CD4-positive, alpha-beta T cell (primary cell): ENCODE results near the gene NEUROD1. TPM values are rescaled to one million over a fixed set of nuclear protein-coding genes. Genes with fewer than 3 reads are reported as not detected.

ENCODE experiments used
- ATAC-seq: fragments of 200-7000 bp; cut with Tn5 transposase; one replicate; pipeline ENCODE4 v1.10.0; 2022; ENCODE audit warnings: mild to moderate bottlenecking; ENCODE audit not compliant: poor library complexity
- CTCF ChIA-PET: fragments of 350-600 bp; sonication (Branson Sonifier 250); formaldehyde crosslinking; loops from one replicate; lab custom pipeline; 2021; ENCODE audit warnings: antibody characterized with exemption, inconsistent platforms; lab: Charles Lee
- POLR2A ChIA-PET: fragments of 350-600 bp; sonication (Branson Sonifier 250); formaldehyde crosslinking; loops from one replicate; lab custom pipeline; 2021; ENCODE audit warnings: antibody characterized with exemption, inconsistent platforms; lab: Charles Lee
- DNase-seq, 14 experiments: peaks; one replicate each; pipeline ENCODE4 v3.0.0-alpha.2; 2013 to 2020; ENCODE audit warnings: mixed read lengths in 2 of 14
- H3K27ac ChIP-seq, 2 donors: one replicate each; pipeline versions ENCODE4 v1.5.1 to v1.7.0; 2013; ENCODE audit warnings: low read length in 2 of 2, low read depth in 1 of 2, mild to moderate bottlenecking in 1 of 2
- H3K27me3 ChIP-seq, 2 experiments: 1 replicate in 1 of 2; 2 replicates in 1 of 2; pipeline versions ENCODE4 v1.6.1 to v1.7.0; 2013; ENCODE audit warnings: low read length in 2 of 2, control low read depth in 1 of 2, mild to moderate bottlenecking in 1 of 2, moderate library complexity in 1 of 2; ENCODE audit not compliant: insufficient read depth in 2 of 2, control insufficient read depth in 1 of 2
- H3K36me3 ChIP-seq: one replicate; pipeline ENCODE4 v1.6.1; 2013; ENCODE audit warnings: low read length, control low read depth; ENCODE audit not compliant: insufficient read depth
- H3K4me1 ChIP-seq: one replicate; pipeline ENCODE4 v1.6.1; 2013; ENCODE audit warnings: low read length, control low read depth; ENCODE audit not compliant: insufficient read depth
- H3K4me3 ChIP-seq: one replicate; pipeline ENCODE4 v1.5.1; 2013; ENCODE audit warnings: mild to moderate bottlenecking, low read length, moderate library complexity
- H3K9me3 ChIP-seq, 2 experiments: 1 replicate in 1 of 2; 2 replicates in 1 of 2; pipeline versions ENCODE4 v1.6.1 to v1.7.0; 2013; ENCODE audit warnings: low read length in 2 of 2, mild to moderate bottlenecking in 2 of 2, control low read depth in 1 of 2, moderate library complexity in 1 of 2; ENCODE audit not compliant: control insufficient read depth in 1 of 2, insufficient read depth in 1 of 2
- H3K27ac Mint-ChIP-seq: one replicate; pipeline ENCODE4 v1.8.0; 2020; ENCODE audit warnings: mixed read lengths
- H3K27me3 Mint-ChIP-seq: one replicate; pipeline ENCODE4 v1.8.0; 2021; ENCODE audit warnings: mixed read lengths
- H3K36me3 Mint-ChIP-seq: one replicate; pipeline ENCODE4 v1.8.0; 2021; ENCODE audit warnings: low read depth, mixed read lengths
- H3K4me1 Mint-ChIP-seq: one replicate; pipeline ENCODE4 v1.8.0; 2021; ENCODE audit warnings: low read depth, mixed read lengths
- H3K4me3 Mint-ChIP-seq: one replicate; pipeline ENCODE4 v1.8.0; 2020; ENCODE audit warnings: mild to moderate bottlenecking, mixed read lengths
- H3K9me3 Mint-ChIP-seq: one replicate; pipeline ENCODE4 v1.8.0; 2020; ENCODE audit warnings: mixed read lengths
- intact Hi-C, 2 experiments: fragments of 100-400 bp; cut with DNase I in 1 of 2; cut with micrococcal nuclease in 1 of 2; formaldehyde crosslinking; loops; one replicate each; pipeline versions ENCODE4 v1.15.1 to v1.9.0; 2023 to 2025; cut with DNase I, micrococcal nuclease
- total RNA-seq, 174 experiments: library from RNA in 2 of 174; stranded (reverse) in 2 of 174; gene quantifications; one replicate each; pipeline ENCODE4 v1.2.3 and lab custom pipeline; 2021 to 2026
- TF ChIP-seq, protein P1 (sequence below): fragments of 200-600 bp; IDR thresholded peaks from one replicate; pipeline ENCODE4 v1.8.0; 2022; ENCODE audit warnings: antibody characterized with exemption, mild to moderate bottlenecking

The NEUROD1 gene
- total RNA-seq, 2 experiments from 2014 or later, result not detected

DNA sequence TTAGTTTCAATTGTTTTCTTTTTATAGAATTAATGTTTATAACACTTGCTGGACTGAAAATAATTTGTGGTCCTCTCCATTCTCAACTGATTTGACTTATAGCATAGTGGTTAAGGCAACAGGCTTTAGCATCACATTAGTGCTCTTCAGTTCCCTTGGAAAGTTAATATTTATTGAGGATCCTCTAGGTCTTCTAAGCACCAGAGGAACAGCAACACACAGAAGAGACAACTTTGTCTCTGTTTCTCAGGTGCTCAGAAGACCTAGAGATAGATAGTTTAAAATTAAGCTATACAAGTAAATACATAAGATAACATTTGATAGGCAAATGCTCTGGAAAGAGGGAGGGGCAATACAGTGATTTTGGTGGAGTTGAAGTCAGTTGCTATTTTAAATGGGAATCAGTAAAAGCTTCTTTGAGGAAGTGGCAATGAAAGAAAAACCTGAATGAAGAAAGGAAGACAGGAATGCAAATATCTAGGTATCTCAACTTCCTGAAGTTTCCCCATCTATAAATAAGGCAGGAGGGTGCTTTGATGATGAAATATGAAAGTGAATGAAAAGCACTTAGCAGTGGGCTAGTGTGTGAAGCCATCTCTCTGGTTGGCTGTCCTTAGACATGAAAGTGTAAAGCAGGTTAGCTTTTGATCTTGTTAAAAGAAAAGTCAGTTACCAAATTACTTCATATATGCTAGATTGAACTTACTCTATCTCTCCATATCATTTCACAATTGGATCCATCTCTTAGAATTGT, 7.9 kb downstream of the NEUROD1 start:
- Histone ChIP-seq H3K27ac (no peak overlapping the region), H3K36me3 (no peaks in the 10 kb centered on the region), H3K4me1 (no peaks in the 10 kb centered on the region), H3K27me3 (peaks cover under 1 to 50% of the 10 kb centered on the region in 2 experiments), H3K4me3 (no peak overlapping the region), H3K9me3 (no peaks in the 10 kb centered on the region)
- intact Hi-C loops, result no loop called here
- no peaks in the 10 kb centered on the region for H3K9me3 Mint-ChIP-seq
- no peak overlapping the region for H3K27ac Mint-ChIP-seq
- H3K36me3 Mint-ChIP-seq, result no peaks in the 10 kb centered on the region
- ChIA-PET POLR2A (no interaction called here), CTCF (no interaction called here)
- TF ChIP-seq, protein P1, sequence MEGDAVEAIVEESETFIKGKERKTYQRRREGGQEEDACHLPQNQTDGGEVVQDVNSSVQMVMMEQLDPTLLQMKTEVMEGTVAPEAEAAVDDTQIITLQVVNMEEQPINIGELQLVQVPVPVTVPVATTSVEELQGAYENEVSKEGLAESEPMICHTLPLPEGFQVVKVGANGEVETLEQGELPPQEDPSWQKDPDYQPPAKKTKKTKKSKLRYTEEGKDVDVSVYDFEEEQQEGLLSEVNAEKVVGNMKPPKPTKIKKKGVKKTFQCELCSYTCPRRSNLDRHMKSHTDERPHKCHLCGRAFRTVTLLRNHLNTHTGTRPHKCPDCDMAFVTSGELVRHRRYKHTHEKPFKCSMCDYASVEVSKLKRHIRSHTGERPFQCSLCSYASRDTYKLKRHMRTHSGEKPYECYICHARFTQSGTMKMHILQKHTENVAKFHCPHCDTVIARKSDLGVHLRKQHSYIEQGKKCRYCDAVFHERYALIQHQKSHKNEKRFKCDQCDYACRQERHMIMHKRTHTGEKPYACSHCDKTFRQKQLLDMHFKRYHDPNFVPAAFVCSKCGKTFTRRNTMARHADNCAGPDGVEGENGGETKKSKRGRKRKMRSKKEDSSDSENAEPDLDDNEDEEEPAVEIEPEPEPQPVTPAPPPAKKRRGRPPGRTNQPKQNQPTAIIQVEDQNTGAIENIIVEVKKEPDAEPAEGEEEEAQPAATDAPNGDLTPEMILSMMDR, result no peak
- H3K27me3 Mint-ChIP-seq, result peaks cover 63% of the 10 kb centered on the region
- no peaks in the 10 kb centered on the region for H3K4me1 Mint-ChIP-seq
- no peak for DNase-seq
- no peak overlapping the region for H3K4me3 Mint-ChIP-seq
- no peak for ATAC-seq

DNA sequence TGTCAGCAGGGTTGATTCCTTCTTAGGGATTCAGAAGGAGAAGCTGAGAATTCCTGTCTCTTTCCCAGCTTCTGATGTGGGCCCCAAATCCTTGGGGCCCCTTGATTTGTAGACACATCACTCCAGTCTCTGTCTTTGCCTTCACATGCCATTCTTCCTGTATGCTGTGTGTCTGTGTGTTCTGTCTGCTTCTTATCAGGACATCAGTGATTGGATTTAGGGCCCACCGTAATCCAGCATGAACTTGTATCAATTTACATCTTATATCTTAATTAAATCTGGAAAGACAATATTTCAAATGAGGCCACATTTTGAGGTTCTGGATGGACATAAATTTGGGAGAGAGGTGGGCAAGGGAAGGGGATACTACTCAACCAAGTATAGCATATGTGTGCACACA, 9.7 kb downstream of the NEUROD1 start:
- intact Hi-C loops, result no loop called here
- TF ChIP-seq, protein P1, result no peak
- peaks cover 0 to 45% of the 10 kb centered on the region in 2 experiments for H3K27me3 ChIP-seq
- no peaks in the 10 kb centered on the region for H3K36me3 ChIP-seq
- Mint-ChIP-seq H3K9me3 (peaks cover 10% of the 10 kb centered on the region), H3K27me3 (peaks cover 63% of the 10 kb centered on the region), H3K36me3 (no peaks in the 10 kb centered on the region), H3K27ac (no peak overlapping the region), H3K4me3 (no peak overlapping the region), H3K4me1 (no peaks in the 10 kb centered on the region)
- ChIA-PET POLR2A (no interaction called here), CTCF (no interaction called here)
- DNase-seq (no peak), ATAC-seq (no peak)
- H3K27ac ChIP-seq, result no peak overlapping the region
- H3K4me1 ChIP-seq, result no peaks in the 10 kb centered on the region
- no peak overlapping the region for H3K4me3 ChIP-seq
- H3K9me3 ChIP-seq, result peaks cover 0 to 1% of the 10 kb centered on the region in 2 experiments

DNA sequence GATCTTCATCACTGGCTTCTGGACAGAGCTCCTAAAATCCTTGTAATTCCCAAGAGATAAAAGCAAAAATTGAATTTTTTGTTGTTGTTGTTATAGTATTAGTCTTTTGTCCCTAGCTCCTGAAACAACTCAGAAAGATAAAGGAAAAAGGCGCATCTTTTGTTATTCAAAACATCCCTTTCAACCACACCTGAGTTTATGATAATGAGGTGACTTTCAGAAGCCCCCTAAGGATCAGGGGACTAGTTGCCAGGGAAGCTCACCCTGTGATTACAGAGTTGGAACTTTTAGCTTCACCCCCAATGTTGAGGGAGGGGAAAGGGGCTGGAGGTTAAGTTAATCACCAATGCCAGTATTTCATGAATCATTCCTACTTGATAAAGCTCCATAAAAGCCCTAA, 13.1 kb downstream of the NEUROD1 start:
- no peaks in the 10 kb centered on the region for H3K4me1 Mint-ChIP-seq

More for the DNA sequence above, 13.1 kb downstream of the NEUROD1 start:
- no peak for ATAC-seq
- H3K9me3 Mint-ChIP-seq, result peaks cover 11% of the 10 kb centered on the region
- no peak overlapping the region for H3K4me3 ChIP-seq
- peaks cover 0 to 6% of the 10 kb centered on the region in 2 experiments for H3K9me3 ChIP-seq
- intact Hi-C loops, result no loop called here
- ChIA-PET CTCF (no interaction called here), POLR2A (no interaction called here)
- H3K27ac ChIP-seq, result no peak overlapping the region
- TF ChIP-seq, protein P1, result no peak
- peaks cover 0 to 24% of the 10 kb centered on the region in 2 experiments for H3K27me3 ChIP-seq
- H3K36me3 ChIP-seq, result no peaks in the 10 kb centered on the region
- no peak overlapping the region for H3K27ac Mint-ChIP-seq
- DNase-seq, result no peak
- H3K4me1 ChIP-seq, result no peaks in the 10 kb centered on the region
- H3K27me3 Mint-ChIP-seq, result peaks cover 37% of the 10 kb centered on the region
- H3K4me3 Mint-ChIP-seq, result no peak overlapping the region
- no peaks in the 10 kb centered on the region for H3K36me3 Mint-ChIP-seq
